ENCODE results near the gene PLEKHM2.

DNA sequence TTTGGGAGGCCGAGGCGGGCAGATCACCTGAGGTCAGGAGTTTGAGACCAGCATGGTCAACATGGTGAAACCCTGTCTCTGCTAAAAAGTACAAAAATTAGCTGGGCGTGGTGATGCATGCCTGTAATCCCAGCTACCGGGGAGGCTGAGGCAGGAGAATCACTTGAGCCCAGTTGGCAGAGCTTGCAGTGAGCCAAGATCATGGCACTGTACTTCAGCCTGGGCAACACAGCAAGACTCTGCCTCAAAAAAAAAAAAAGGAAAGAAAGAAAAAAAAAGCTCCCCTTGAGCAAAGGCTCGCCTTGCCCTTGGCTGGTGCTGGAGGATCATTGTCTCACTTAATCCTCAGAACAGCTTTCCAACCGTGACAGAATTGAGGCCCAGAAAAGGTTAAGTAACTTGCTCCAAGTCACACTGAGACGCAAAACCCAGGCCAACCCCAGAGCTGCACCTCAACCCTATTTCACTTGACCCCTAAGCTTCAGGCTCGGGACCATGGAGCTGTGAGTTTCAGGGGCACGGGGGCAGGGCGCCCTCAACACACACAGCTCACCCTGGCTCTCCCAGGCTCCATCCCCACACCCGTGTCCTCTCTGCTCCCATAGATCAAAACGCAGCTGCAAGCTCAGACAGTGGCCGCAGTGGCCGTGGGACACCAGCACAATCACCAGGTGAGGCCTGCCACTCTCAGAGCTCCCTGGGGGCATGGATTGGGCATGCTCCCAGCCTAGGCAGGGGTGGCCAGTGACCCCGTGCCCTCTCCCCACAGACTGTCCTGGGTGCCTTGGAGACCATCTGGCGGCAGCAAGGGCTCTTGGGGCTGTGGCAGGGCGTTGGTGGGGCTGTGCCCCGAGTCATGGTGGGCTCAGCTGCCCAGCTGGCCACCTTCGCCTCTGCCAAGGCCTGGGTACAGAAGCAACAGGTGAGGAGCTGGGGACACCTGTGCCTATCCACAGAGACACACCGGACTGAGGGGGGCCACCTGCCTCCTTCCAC, 53.5 kb downstream of the PLEKHM2 start:
- TF ChIP-seq, protein P1, sequence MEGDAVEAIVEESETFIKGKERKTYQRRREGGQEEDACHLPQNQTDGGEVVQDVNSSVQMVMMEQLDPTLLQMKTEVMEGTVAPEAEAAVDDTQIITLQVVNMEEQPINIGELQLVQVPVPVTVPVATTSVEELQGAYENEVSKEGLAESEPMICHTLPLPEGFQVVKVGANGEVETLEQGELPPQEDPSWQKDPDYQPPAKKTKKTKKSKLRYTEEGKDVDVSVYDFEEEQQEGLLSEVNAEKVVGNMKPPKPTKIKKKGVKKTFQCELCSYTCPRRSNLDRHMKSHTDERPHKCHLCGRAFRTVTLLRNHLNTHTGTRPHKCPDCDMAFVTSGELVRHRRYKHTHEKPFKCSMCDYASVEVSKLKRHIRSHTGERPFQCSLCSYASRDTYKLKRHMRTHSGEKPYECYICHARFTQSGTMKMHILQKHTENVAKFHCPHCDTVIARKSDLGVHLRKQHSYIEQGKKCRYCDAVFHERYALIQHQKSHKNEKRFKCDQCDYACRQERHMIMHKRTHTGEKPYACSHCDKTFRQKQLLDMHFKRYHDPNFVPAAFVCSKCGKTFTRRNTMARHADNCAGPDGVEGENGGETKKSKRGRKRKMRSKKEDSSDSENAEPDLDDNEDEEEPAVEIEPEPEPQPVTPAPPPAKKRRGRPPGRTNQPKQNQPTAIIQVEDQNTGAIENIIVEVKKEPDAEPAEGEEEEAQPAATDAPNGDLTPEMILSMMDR (conservative IDR thresholded peaks at IDR 0.05 in 1 of 2, IDR thresholded peaks at IDR 0.05 in 1 of 2; ENCODE audit: extremely low read depth in 1 of 2, insufficient read depth in 1 of 2, low read depth in 1 of 2, low read length in 2 of 2): no peak
- no peak for TF ChIP-seq EZH2 (IDR thresholded peaks at IDR 0.05; ENCODE audit: borderline replicate concordance, low read length)

Measured in mammary epithelial cell (primary cell).